ENCODE results near the gene ENPP3. TPM values are rescaled to one million over a fixed set of nuclear protein-coding genes. Genes with fewer than 3 reads are reported as not detected.

ENPP3 gene
- total and polyA plus RNA-seq, 2 experiments from 2014 or later: not detected

DNA sequence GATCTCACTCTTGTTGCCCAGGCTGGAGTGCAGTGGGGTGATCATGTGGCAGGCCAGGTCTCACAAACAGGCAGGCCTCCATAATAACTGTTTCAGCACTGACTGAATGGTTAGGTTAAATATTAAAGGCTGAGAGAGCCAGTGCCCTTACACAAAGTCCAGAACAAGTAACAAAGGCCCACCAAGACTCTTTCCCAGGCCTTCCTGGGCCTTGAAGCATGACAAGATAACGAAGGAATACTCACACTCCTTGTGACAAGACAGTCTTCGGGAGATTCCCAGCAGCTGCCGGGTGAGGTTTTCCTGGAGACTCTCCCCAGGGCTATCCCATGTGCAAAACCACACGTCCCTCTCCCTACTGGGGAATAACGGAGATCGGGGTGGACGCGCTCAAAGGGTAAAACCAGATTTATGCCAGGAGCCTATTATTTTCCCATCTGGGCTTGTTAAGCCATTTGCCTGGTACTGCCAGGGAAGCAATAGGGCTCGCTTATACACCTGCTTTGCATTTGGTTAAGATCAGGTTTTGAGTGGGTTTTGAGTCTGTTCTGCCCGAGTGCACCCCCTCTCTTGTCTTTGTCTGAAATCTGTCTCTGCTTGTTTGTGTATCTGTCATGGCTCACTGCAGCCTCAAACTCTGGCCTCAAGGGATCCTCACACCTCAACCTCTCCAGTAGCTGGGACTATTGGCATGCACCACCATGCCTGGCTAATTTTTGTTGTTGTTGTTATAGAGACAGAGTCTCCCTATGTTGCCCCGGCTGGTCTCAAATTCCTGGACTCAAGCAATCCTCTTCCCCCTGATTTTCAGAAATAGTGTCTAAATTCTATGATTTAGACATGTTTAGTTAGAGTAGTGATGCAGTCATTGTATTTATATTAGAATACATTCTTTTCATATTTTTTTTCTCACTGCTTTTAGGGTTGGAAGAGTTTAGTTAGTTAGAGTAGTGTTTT lies 1.4 kb upstream of the ENPP3 start (continued):
- TF ChIP-seq, protein P1, sequence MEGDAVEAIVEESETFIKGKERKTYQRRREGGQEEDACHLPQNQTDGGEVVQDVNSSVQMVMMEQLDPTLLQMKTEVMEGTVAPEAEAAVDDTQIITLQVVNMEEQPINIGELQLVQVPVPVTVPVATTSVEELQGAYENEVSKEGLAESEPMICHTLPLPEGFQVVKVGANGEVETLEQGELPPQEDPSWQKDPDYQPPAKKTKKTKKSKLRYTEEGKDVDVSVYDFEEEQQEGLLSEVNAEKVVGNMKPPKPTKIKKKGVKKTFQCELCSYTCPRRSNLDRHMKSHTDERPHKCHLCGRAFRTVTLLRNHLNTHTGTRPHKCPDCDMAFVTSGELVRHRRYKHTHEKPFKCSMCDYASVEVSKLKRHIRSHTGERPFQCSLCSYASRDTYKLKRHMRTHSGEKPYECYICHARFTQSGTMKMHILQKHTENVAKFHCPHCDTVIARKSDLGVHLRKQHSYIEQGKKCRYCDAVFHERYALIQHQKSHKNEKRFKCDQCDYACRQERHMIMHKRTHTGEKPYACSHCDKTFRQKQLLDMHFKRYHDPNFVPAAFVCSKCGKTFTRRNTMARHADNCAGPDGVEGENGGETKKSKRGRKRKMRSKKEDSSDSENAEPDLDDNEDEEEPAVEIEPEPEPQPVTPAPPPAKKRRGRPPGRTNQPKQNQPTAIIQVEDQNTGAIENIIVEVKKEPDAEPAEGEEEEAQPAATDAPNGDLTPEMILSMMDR (conservative IDR thresholded peaks at IDR 0.05; ENCODE audit: low read depth in 2 of 2): no peak
- TF ChIP-seq POLR2AphosphoS5 (IDR thresholded peaks at IDR 0.05; ENCODE audit: low read depth): no peak
- TF ChIP-seq, protein P2, sequence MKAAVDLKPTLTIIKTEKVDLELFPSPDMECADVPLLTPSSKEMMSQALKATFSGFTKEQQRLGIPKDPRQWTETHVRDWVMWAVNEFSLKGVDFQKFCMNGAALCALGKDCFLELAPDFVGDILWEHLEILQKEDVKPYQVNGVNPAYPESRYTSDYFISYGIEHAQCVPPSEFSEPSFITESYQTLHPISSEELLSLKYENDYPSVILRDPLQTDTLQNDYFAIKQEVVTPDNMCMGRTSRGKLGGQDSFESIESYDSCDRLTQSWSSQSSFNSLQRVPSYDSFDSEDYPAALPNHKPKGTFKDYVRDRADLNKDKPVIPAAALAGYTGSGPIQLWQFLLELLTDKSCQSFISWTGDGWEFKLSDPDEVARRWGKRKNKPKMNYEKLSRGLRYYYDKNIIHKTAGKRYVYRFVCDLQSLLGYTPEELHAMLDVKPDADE (IDR thresholded peaks at IDR 0.05): no peak
- TF ChIP-seq ZNF331 (CRISPR knock-in tag; IDR thresholded peaks at IDR 0.05; ENCODE audit: low read depth): no peak
- TF ChIP-seq EZH2 (IDR thresholded peaks at IDR 0.05; ENCODE audit: low read depth, unreplicated experiment): no peak

DNA sequence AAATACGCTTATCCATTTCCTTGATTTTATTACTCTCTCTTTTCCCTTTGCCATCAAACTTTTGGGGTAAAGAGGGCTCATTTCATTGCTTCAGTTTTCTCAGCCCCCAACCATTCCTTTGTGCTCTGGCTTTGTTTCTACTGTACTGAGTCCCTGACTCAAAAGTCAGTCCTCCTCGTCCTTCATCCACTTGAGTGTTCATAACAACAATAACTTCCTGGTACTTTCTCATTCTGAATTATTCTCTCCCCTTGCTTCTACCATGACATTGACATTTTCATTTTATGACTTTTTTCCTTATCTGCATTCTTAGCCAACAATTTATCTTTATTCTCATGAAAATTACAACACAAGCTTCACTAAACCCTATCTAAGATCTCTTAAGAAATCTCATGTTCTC lies 911 bp downstream of the ENPP3 start:
- Histone ChIP-seq H3K4me1 (ENCODE audit: insufficient read depth) (no peaks in the 10 kb centered on the region), H3K27ac (ENCODE audit: low read depth) (no peak overlapping the region), H3K9me2 (ENCODE audit: insufficient read depth) (no peaks in the 10 kb centered on the region), H3K79me2 (replicated peaks; ENCODE audit: insufficient read depth) (no peaks in the 10 kb centered on the region), H4K20me1 (replicated peaks; ENCODE audit: insufficient read depth) (no peaks in the 10 kb centered on the region), H3K4me3 (no peak overlapping the region), H3K36me3 (ENCODE audit: insufficient read depth) (no peaks in the 10 kb centered on the region), H2AFZ (no peak overlapping the region), H3F3A (replicated peaks; ENCODE audit: low read depth) (no peaks in the 10 kb centered on the region), H3K27me3 (ENCODE audit: insufficient read depth) (no peaks in the 10 kb centered on the region), H3K4me2 (no peak overlapping the region)
- Mint-ChIP-seq H3K27ac (no peak overlapping the region), H3K9me3 (no peaks in the 10 kb centered on the region), H3K4me3 (no peak overlapping the region), H3K4me1 (no peaks in the 10 kb centered on the region), H3K36me3 (ENCODE audit: low read depth) (no peaks in the 10 kb centered on the region), H3K27me3 (ENCODE audit: insufficient read depth, low read depth, poor library complexity) (no peaks in the 10 kb centered on the region)
- TF ChIP-seq, protein P1 (conservative IDR thresholded peaks at IDR 0.05; ENCODE audit: low read depth in 2 of 2): no peak
- TF ChIP-seq JUNB (IDR thresholded peaks at IDR 0.05; ENCODE audit: unreplicated experiment): no peak
- TF ChIP-seq POLR2AphosphoS5 (IDR thresholded peaks at IDR 0.05; ENCODE audit: low read depth): no peak
- no peak for TF ChIP-seq NANOG (IDR thresholded peaks at IDR 0.05; ENCODE audit: borderline replicate concordance)
- TF ChIP-seq, protein P3, sequence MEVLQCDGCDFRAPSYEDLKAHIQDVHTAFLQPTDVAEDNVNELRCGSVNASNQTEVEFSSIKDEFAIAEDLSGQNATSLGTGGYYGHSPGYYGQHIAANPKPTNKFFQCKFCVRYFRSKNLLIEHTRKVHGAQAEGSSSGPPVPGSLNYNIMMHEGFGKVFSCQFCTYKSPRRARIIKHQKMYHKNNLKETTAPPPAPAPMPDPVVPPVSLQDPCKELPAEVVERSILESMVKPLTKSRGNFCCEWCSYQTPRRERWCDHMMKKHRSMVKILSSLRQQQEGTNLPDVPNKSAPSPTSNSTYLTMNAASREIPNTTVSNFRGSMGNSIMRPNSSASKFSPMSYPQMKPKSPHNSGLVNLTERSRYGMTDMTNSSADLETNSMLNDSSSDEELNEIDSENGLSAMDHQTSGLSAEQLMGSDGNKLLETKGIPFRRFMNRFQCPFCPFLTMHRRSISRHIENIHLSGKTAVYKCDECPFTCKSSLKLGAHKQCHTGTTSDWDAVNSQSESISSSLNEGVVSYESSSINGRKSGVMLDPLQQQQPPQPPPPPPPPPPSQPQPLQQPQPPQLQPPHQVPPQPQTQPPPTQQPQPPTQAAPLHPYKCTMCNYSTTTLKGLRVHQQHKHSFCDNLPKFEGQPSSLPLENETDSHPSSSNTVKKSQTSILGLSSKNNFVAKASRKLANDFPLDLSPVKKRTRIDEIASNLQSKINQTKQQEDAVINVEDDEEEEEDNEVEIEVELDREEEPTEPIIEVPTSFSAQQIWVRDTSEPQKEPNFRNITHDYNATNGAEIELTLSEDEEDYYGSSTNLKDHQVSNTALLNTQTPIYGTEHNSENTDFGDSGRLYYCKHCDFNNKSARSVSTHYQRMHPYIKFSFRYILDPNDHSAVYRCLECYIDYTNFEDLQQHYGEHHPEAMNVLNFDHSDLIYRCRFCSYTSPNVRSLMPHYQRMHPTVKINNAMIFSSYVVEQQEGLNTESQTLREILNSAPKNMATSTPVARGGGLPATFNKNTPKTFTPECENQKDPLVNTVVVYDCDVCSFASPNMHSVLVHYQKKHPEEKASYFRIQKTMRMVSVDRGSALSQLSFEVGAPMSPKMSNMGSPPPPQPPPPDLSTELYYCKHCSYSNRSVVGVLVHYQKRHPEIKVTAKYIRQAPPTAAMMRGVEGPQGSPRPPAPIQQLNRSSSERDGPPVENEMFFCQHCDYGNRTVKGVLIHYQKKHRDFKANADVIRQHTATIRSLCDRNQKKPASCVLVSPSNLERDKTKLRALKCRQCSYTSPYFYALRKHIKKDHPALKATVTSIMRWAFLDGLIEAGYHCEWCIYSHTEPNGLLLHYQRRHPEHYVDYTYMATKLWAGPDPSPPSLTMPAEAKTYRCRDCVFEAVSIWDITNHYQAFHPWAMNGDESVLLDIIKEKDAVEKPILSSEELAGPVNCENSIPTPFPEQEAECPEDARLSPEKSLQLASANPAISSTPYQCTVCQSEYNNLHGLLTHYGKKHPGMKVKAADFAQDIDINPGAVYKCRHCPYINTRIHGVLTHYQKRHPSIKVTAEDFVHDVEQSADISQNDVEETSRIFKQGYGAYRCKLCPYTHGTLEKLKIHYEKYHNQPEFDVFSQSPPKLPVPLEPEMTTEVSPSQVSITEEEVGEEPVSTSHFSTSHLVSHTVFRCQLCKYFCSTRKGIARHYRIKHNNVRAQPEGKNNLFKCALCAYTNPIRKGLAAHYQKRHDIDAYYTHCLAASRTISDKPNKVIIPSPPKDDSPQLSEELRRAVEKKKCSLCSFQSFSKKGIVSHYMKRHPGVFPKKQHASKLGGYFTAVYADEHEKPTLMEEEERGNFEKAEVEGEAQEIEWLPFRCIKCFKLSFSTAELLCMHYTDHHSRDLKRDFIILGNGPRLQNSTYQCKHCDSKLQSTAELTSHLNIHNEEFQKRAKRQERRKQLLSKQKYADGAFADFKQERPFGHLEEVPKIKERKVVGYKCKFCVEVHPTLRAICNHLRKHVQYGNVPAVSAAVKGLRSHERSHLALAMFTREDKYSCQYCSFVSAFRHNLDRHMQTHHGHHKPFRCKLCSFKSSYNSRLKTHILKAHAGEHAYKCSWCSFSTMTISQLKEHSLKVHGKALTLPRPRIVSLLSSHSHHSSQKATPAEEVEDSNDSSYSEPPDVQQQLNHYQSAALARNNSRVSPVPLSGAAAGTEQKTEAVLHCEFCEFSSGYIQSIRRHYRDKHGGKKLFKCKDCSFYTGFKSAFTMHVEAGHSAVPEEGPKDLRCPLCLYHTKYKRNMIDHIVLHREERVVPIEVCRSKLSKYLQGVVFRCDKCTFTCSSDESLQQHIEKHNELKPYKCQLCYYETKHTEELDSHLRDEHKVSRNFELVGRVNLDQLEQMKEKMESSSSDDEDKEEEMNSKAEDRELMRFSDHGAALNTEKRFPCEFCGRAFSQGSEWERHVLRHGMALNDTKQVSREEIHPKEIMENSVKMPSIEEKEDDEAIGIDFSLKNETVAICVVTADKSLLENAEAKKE (CRISPR knock-in tag; IDR thresholded peaks at IDR 0.05): no peak
- TF ChIP-seq ZNF331 (CRISPR knock-in tag; IDR thresholded peaks at IDR 0.05; ENCODE audit: low read depth): no peak
- ATAC-seq (no peak), DNase-seq (ENCODE audit: low spot score) (no peak)
